DND-41 (cell line): ENCODE results near the gene TRIM2.

Experiments
- EZH2 ChIP-seq: IDR thresholded peaks from 3 replicates; pipeline ENCODE4 v1.6.1; 2012; ENCODE audit warnings: borderline replicate concordance, low read depth, mild to moderate bottlenecking, moderate library complexity, low read length, inconsistent platforms; ENCODE audit not compliant: severe bottlenecking
- TF ChIP-seq, protein P1 (sequence below): IDR thresholded peaks from 2 replicates; pipeline ENCODE4 v1.5.1; 2012; ENCODE audit warnings: borderline replicate concordance, low read length, moderate library complexity, mild to moderate bottlenecking; ENCODE audit not compliant: poor library complexity, severe bottlenecking; ENCODE audit errors: extremely low read depth

DNA sequence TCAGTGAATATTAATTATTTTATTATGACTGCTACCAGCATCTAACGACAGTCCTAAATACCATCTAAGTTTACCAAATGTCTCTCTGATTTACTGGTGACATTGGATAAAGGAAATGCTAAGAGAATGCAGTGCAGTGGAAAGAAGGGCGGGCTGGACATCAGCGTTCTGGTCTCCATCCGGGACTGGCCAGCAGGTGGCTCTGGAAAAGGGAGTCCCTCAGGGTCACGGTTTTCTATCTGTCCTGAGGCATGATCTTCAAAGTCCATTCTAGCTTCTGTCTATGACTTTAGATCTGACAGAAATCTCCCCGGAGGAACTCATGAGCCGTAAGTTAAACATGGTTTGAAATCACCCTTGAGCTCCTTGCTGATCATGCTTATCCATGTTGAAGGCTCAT, 3.3 kb downstream of the TRIM2 start:
- TF ChIP-seq, protein P1, sequence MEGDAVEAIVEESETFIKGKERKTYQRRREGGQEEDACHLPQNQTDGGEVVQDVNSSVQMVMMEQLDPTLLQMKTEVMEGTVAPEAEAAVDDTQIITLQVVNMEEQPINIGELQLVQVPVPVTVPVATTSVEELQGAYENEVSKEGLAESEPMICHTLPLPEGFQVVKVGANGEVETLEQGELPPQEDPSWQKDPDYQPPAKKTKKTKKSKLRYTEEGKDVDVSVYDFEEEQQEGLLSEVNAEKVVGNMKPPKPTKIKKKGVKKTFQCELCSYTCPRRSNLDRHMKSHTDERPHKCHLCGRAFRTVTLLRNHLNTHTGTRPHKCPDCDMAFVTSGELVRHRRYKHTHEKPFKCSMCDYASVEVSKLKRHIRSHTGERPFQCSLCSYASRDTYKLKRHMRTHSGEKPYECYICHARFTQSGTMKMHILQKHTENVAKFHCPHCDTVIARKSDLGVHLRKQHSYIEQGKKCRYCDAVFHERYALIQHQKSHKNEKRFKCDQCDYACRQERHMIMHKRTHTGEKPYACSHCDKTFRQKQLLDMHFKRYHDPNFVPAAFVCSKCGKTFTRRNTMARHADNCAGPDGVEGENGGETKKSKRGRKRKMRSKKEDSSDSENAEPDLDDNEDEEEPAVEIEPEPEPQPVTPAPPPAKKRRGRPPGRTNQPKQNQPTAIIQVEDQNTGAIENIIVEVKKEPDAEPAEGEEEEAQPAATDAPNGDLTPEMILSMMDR = peak; percentile 4
- no peak for TF ChIP-seq EZH2
